Loucy (cell line): ENCODE results near the gene AKT1.

Experiments used
- CTCF ChIP-seq: fragments of 200-600 bp; sonication (generic); conservative IDR thresholded peaks from 2 replicates; pipeline ENCODE4 v1.5.1; 2014; ENCODE audit warnings: mild to moderate bottlenecking, antibody characterized with exemption, low read length
- EZH2phosphoT487 ChIP-seq: fragments of 200-600 bp; IDR thresholded peaks from 2 replicates; pipeline ENCODE4 v1.6.1; 2018; ENCODE audit warnings: antibody characterized with exemption, mild to moderate bottlenecking, moderate library complexity, borderline replicate concordance

DNA sequence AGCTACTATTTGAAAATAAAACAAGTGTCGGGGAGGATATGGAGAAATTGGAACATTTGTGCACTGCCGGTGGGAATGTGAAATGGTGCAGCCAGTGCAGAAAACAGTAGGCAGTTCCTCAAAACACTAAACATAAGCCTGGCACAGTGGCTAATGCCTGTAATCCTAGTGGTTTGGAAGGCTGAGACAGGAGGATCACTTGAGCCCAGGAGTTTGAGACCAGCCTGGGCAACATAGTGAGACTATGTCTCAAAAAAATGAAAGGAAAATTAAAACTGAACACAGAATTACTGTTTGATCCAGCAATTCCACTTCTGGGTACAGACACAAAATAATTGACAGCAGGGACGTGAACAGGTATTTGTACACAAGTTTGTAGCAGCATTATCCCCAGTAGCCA, 30.0 kb downstream of the AKT1 start:
- TF ChIP-seq CTCF (no peak), EZH2phosphoT487 (no peak)
